ENCODE results near the gene SAP130. TPM values are rescaled to one million over a fixed set of nuclear protein-coding genes. Genes with fewer than 3 reads are reported as not detected.

SAP130 gene
- polyA plus RNA-seq, 12 donors, result 11.3 to 25.7 (median 14.3) TPM; not detected in 1

DNA sequence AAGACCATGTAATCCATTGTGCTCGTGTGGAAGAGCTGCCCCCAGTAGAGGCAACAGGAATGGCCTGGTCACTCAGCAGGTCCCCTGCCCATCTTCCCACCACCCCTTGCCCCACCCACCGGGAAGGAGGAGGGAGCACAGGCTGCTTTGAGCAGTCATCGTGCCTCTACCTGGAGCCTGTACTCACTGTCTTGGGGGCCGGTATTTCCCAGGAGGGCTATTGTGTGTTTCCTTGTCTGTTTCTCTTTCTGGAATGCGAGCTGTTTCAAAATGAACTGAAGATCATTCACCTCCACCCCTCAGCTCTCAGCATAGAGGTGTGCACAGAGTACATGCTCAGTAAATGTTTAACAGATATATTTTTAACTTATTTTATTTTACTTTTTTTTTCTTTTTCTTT lies 134.4 kb downstream of the SAP130 start:
- DNase-seq, result no peak

- DNase-seq, result no peak
These were observed 134.8 kb downstream of the SAP130 start for GRCh38 chr2:127893033-127893432.

DNA sequence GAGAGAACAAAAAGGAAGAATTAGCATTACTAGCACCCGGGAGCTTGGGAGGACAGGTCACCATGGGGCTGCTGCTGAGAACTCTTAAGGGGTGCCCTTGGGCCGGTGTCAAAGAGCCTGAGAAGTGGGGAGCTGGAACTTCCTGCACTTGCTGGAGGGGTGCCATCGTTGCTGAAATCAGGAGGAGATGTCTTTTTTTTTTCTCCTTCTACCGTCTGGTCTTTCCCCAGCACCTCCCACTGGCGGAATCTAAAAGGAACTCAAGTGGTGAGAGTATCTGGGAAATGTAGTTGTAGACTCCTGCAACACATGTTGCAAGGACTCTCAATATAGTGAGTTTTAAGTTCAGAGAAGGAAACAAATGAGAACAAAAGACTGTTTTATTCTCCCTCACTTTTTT lies 136.0 kb downstream of the SAP130 start:
- peak; percentile 4 for DNase-seq

Other genes starting within 250 kb of the SAP130 start
- gene WDR33, start 216.9 kb downstream of the SAP130 start, polyA plus RNA-seq (ENCODE audit: insufficient read length in 12 of 12), result 10 to 100 TPM in 11 of 12 donors, not detected in 1; 26.5 to 41.6 (median 36.3) TPM
- 10 to 100 TPM in 11 of 12 donors, not detected in 1; 28.4 to 53.6 (median 47.0) TPM for gene POLR2D, start 169.9 kb downstream of the SAP130 start, polyA plus RNA-seq (ENCODE audit: insufficient read length in 12 of 12)
- gene AMMECR1L, start 142.1 kb downstream of the SAP130 start, polyA plus RNA-seq (ENCODE audit: insufficient read length in 12 of 12), result 10 to 100 TPM in 10 of 12 donors, 1 to 10 TPM in 1, not detected in 1; 8.7 to 18.8 (median 16.7) TPM
- 10 to 100 TPM in 11 of 12 donors, not detected in 1; 13.6 to 38.3 (median 28.0) TPM for gene UGGT1, start 63.1 kb upstream of the SAP130 start, polyA plus RNA-seq (ENCODE audit: insufficient read length in 12 of 12)